GM19025 (cell line): Measurements from ENCODE around the gene MCF2L2.

Experiments
- ATAC-seq: cut with Tn5 transposase; IDR thresholded peaks from one replicate; pipeline ENCODE4 v1.9.1; 2021; ENCODE audit warnings: mild to moderate bottlenecking, low read depth, moderate library complexity; ENCODE audit not compliant: unreplicated experiment

MCF2L2 gene

DNA sequence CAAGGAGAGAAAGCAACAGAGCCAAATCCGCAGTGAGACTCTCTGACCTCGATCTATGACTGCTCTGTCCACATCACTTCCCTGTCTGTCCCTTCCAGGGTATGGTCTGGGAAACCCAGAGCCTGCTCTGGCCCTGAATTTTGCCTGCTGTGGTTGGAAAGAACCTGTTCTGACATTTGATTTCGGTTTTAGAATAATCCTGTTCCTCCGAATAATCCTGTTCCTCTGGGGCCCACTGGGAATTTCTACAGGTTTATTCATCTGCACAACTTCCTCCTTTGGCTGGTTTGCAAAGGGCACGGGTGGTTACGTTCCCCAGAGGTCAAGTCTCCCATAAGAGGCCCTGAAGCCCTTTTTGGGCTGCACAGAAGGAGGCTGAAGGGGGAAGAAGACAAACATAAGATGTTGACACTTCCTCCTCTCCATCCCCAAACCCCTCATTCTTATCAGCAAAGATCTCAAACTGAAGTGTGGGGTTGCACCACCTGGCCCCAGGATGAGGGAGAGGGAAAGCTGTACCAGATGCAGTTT is 276.5 kb downstream of the MCF2L2 start:
- no peak for ATAC-seq

- ATAC-seq = no peak
These were observed 277.3 kb downstream of the MCF2L2 start for GRCh38 chr3:183151086-183151485.

GRCh38 chr3:183149915-183150750 is 278.3 kb downstream of the MCF2L2 start:
- no peak for ATAC-seq

- ATAC-seq = no peak
These were observed 280.4 kb downstream of the MCF2L2 start for GRCh38 chr3:183148056-183148455.

DNA sequence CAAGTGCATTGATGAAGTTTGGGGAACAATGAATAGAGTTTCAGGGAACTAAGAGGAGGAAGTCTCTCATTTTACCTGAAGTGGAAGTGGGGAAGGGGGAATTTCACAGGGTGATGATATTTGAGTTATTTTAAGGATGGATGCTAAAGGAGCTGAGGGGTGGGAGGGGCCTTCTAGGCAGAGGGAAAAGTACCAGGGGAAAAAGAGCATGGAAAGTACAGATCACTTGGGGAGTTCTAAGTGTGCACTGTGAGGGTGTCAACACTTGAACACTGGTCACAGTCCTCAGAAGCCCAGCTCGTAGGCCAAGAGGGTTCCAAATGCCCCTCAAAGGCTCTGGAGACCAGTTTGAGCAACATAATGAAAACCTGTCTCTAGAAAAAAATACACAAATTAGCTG is 284.1 kb downstream of the MCF2L2 start:
- no peak for ATAC-seq

DNA sequence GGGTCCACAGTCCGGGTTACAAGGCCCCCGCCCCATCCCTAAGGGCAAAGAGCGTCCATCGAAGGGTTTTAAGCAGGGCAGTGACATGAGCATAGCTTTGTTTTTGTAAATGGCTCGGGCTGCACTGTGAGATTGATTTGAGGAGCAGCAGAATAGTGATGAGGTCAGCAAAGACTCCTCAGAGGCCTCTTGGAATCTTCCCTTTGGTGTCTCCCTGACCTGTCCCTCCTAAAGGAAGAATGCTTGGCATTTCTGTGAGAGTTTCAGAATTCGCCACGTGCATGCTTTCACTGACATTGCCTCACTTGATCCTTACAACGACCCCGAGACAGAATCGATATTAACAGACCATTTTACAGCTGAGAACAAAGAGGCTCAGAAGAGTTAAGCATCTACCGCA is 286.2 kb downstream of the MCF2L2 start:
- ATAC-seq = no peak

DNA sequence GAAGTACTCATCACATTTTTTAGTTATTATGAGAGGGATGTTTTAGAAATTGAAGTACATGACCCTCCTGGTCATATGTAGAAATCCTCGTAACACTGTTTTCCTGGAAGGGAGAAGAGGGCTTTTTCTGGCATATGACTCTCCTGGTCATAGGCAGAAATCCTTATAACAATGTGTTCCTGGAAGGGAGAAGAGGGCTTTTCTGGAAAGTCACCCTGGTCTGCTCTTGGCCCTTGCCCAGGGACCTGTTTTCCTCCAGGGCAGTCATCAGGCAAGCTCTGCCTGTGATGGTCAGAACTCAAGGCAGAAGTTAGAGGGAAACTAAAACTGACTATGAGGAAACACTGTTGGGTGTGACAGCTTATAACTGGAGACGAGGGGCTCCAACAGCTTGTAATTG is 293.6 kb downstream of the MCF2L2 start:
- ATAC-seq = no peak

GRCh38 chr3:183132409-183132808 is 296.0 kb downstream of the MCF2L2 start:
- ATAC-seq = no peak

- ATAC-seq = no peak
These were observed 296.7 kb downstream of the MCF2L2 start for GRCh38 chr3:183131735-183132134.

DNA sequence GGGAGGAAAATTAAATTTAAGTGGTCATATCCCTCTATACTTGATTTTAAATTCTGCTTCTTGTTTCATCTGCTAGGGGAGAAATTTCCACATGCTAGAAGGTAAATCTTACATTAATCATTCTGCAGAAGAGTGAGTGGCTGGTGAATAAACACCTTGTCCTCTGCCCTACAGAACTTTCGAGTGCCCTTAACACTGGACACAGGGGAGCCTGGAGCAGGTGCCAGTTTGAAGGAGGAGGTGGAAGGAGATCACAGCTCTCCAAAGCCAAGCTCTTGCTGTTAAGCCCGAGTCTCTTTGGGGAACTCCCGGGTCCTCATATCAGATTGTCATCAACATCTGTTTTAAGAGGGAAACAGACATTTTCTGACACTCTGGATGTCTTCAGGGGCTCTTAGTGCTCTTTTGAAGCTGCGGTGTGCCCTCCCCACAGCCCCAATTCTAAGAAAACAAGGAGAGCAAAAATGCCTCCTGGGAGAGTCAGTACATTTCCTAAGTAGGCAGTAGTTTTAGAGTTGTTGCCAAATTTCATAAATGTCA is 297.2 kb downstream of the MCF2L2 start:
- ATAC-seq = no peak

DNA sequence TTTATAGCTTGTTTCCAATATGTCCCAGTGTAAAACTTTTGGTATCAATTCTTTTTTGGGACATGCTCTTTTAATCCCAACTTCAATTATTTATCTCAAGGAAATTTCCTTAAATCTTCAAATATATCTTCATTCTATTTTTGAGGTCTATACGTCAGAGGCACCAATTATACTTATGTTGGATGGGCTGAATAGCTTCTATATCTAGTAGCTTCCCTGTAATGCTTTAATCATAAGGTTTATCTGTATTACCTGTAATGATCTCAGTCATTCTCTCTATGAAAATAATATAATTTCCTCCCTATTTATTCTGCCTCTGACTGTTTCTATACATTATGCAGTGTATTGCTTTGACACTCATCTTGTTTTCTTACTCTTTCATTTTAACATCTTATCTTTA is 299.2 kb downstream of the MCF2L2 start:
- no peak for ATAC-seq

GRCh38 chr3:183128709-183129108 is 299.7 kb downstream of the MCF2L2 start:
- ATAC-seq = no peak
